ENCODE data around the gene KRT10. TPM values are rescaled to one million over a fixed set of nuclear protein-coding genes. Genes with fewer than 3 reads are reported as not detected.

KRT10 gene
- polyA plus RNA-seq, 1 of the 3 experiments (the other 2 are of a cell fraction), result 31.6 TPM

DNA sequence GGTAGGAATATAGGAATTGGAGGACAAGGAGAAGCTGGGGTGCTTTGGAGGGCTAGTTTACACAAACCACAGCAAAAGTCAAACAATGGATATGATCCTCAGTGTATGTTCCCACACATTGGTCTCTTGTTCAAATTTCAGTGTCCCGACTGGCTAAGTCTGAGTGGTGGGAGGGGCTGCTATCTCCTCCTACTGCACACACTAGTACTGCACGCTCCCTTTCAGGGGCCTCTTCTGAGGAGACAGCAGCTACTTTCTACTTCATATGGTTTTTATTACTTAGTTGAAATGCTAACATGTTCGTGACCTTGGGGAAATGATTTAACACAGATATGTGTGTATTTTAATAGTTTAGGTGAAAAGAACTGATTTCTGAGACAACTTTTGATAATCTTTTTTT is 18.8 kb upstream of the KRT10 start (continued):
- TF ChIP-seq GATA2 (CRISPR knock-in tag; IDR thresholded peaks at IDR 0.05) (no peak), RAD21 (IDR thresholded peaks at IDR 0.05; ENCODE audit: low read length) (no peak), SIN3A (IDR thresholded peaks at IDR 0.05; ENCODE audit: borderline replicate concordance, low read depth, low read length) (no peak), CTCF (IDR thresholded peaks at IDR 0.05) (no peak), RCOR1 (IDR thresholded peaks at IDR 0.05; ENCODE audit: low read length) (no peak)
- TF ChIP-seq, protein P1, sequence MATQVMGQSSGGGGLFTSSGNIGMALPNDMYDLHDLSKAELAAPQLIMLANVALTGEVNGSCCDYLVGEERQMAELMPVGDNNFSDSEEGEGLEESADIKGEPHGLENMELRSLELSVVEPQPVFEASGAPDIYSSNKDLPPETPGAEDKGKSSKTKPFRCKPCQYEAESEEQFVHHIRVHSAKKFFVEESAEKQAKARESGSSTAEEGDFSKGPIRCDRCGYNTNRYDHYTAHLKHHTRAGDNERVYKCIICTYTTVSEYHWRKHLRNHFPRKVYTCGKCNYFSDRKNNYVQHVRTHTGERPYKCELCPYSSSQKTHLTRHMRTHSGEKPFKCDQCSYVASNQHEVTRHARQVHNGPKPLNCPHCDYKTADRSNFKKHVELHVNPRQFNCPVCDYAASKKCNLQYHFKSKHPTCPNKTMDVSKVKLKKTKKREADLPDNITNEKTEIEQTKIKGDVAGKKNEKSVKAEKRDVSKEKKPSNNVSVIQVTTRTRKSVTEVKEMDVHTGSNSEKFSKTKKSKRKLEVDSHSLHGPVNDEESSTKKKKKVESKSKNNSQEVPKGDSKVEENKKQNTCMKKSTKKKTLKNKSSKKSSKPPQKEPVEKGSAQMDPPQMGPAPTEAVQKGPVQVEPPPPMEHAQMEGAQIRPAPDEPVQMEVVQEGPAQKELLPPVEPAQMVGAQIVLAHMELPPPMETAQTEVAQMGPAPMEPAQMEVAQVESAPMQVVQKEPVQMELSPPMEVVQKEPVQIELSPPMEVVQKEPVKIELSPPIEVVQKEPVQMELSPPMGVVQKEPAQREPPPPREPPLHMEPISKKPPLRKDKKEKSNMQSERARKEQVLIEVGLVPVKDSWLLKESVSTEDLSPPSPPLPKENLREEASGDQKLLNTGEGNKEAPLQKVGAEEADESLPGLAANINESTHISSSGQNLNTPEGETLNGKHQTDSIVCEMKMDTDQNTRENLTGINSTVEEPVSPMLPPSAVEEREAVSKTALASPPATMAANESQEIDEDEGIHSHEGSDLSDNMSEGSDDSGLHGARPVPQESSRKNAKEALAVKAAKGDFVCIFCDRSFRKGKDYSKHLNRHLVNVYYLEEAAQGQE (IDR thresholded peaks at IDR 0.05; ENCODE audit: low read depth, low read length), result no peak

DNA sequence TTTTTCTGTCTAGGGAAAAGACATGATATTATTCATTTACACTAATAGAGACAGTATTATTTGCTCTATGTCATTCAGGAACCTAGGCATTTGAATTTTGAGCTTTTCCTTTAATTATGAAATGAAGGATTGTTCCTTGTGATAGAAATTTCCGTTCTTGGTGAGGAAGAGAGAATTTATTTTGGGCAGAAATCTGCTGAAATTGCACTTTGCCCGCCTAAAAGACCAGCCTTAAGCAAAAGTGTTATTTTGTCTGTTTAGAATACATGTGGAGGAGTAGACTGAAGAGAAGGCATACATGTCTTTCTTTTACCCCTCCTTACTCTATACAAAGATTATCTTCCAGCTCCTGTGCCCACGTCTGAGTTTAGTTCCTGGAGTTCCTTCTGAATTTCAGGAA is 16.8 kb upstream of the KRT10 start:
- Histone ChIP-seq H3K27me3 (ENCODE audit: insufficient read depth) (peaks cover 29% of the 10 kb centered on the region; the same call in 1 of the 2 replicates), H3K9me2 (no peaks in the 10 kb centered on the region), H3K27ac (ENCODE audit: low read depth in 2 of 2, low read length in 1 of 2) (no peak overlapping the region), H3K9ac (no peak overlapping the region), H3K4me1 (ENCODE audit: control insufficient read depth in 1 of 2, insufficient read depth in 2 of 2, low read depth in 1 of 2, low read length in 1 of 2) (no peaks in the 10 kb centered on the region), H3K36me3 (replicated peaks in 1 of 2; ENCODE audit: control insufficient read depth in 1 of 2, insufficient read depth in 2 of 2, low read length in 1 of 2) (peaks cover 0 to 5% of the 10 kb centered on the region in 2 experiments), H4K20me1 (ENCODE audit: insufficient read depth) (no peaks in the 10 kb centered on the region), H3K4me2 (no peak overlapping the region), H3K9me3 (no peaks in the 10 kb centered on the region), H3K4me3 (ENCODE audit: low read depth in 2 of 2, low read length in 1 of 2) (no peak overlapping the region), H3F3A (replicated peaks; ENCODE audit: insufficient read depth) (no peaks in the 10 kb centered on the region), H2AFZ (ENCODE audit: low read depth) (no peak overlapping the region), H3K79me2 (ENCODE audit: insufficient read depth) (no peaks in the 10 kb centered on the region)
- ChIA-PET CTCF (interaction anchor here (1.0 kb wide), 1 partner anchor 710 kb away, joined by 4 read pairs; no protein-coding TSS in a partner anchor), POLR2A (no interaction called here)
- 58% methylated on average over 3 of the region's 3 CpGs for WGBS (ENCODE audit: low lambda C conversion rate)
- no peak for DNase-seq
- TF ChIP-seq SMC3 (IDR thresholded peaks at IDR 0.05; ENCODE audit: low read depth, low read length) (no peak), EZH2phosphoT487 (IDR thresholded peaks at IDR 0.05; ENCODE audit: borderline replicate concordance, low read depth) (no peak), GATA2 (CRISPR knock-in tag; IDR thresholded peaks at IDR 0.05) (no peak), FOSL2 (IDR thresholded peaks at IDR 0.05; ENCODE audit: borderline replicate concordance, low read depth) (no peak), RXRA (IDR thresholded peaks at IDR 0.05; ENCODE audit: borderline replicate concordance, low read depth) (no peak), IRF3 (IDR thresholded peaks at IDR 0.05; ENCODE audit: low read depth, low read length) (no peak), NRF1 (IDR thresholded peaks at IDR 0.05; ENCODE audit: low read depth, low read length) (no peak), CTCF (IDR thresholded peaks at IDR 0.05) (no peak), TEAD4 (IDR thresholded peaks at IDR 0.05; ENCODE audit: borderline replicate concordance, insufficient read depth) (no peak), POLR2AphosphoS5 (IDR thresholded peaks at IDR 0.05; ENCODE audit: low read depth, low read length) (no peak), FOXJ3 (CRISPR knock-in tag; IDR thresholded peaks at IDR 0.05) (no peak), TAF1 (IDR thresholded peaks at IDR 0.05; ENCODE audit: borderline replicate concordance, low read depth, low read length) (no peak), RCOR1 (IDR thresholded peaks at IDR 0.05; ENCODE audit: low read length) (no peak), FOXM1 (IDR thresholded peaks at IDR 0.05; ENCODE audit: low read depth) (no peak), YY1 (IDR thresholded peaks at IDR 0.05; ENCODE audit: low read depth) (no peak)
- TF ChIP-seq, protein P1 (IDR thresholded peaks at IDR 0.05; ENCODE audit: low read depth, low read length), result no peak

Data from SK-N-SH (cell line).